Measurements from ENCODE around the gene PTPRD. TPM values are rescaled to one million over a fixed set of nuclear protein-coding genes. Genes with fewer than 3 reads are reported as not detected.

PTPRD gene
- total RNA-seq, 1 experiment from 2014 or later = 32.5 TPM

DNA sequence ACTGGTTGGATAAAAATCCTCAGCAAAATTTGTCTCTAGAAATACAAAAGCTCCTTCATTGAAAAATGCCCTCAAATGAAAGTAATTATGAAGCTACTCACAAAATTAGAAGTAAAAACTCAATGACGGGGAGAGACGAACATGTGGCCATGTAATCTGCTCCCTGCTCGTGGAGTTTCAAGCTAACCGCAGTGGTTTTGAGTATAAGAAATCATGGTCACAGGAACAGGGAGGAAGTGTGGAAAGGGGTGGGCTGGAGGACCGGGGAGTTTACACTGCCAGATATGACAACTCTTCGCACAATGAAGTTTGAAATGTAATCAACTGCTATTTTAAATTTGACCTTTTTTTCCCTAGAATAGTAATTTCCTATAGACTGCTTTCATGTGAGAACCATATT is 2047.8 kb downstream of the PTPRD start:
- TF ChIP-seq, protein P1, sequence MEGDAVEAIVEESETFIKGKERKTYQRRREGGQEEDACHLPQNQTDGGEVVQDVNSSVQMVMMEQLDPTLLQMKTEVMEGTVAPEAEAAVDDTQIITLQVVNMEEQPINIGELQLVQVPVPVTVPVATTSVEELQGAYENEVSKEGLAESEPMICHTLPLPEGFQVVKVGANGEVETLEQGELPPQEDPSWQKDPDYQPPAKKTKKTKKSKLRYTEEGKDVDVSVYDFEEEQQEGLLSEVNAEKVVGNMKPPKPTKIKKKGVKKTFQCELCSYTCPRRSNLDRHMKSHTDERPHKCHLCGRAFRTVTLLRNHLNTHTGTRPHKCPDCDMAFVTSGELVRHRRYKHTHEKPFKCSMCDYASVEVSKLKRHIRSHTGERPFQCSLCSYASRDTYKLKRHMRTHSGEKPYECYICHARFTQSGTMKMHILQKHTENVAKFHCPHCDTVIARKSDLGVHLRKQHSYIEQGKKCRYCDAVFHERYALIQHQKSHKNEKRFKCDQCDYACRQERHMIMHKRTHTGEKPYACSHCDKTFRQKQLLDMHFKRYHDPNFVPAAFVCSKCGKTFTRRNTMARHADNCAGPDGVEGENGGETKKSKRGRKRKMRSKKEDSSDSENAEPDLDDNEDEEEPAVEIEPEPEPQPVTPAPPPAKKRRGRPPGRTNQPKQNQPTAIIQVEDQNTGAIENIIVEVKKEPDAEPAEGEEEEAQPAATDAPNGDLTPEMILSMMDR (conservative IDR thresholded peaks at IDR 0.05) = no peak
- Histone ChIP-seq H3K4ac (ENCODE audit: low read depth, low read length) (no peak overlapping the region), H4K91ac (ENCODE audit: insufficient read length, low read depth, low read length) (no peak overlapping the region), H3K23me2 (ENCODE audit: insufficient read length, low read depth, low read length, poor library complexity, severe bottlenecking) (no peaks in the 10 kb centered on the region), H3K4me2 (ENCODE audit: insufficient read depth, insufficient read length, low read length) (no peak overlapping the region), H2BK15ac (ENCODE audit: low read depth, low read length) (no peak overlapping the region), H3K14ac (ENCODE audit: insufficient read depth, low read length) (no peak overlapping the region), H3K27me3 (ENCODE audit: insufficient read depth, low read length) (no peaks in the 10 kb centered on the region), H3K56ac (ENCODE audit: insufficient read length, low read depth, low read length) (no peak overlapping the region), H2BK20ac (ENCODE audit: low read depth, low read length, poor library complexity, severe bottlenecking) (no peak overlapping the region), H4K20me1 (ENCODE audit: control insufficient read depth, insufficient read depth, insufficient read length) (no peaks in the 10 kb centered on the region), H3K79me2 (ENCODE audit: insufficient read depth, low read length) (no peaks in the 10 kb centered on the region), H3K9ac (ENCODE audit: extremely low read depth, insufficient read length, low read length) (no peak overlapping the region), H3K18ac (ENCODE audit: insufficient read length, low read depth, low read length) (no peak overlapping the region), H2BK120ac (ENCODE audit: low read depth, low read length, poor library complexity, severe bottlenecking) (no peak overlapping the region), H2AFZ (ENCODE audit: low read length) (no peak overlapping the region), H3T11ph (ENCODE audit: low read length) (no peak overlapping the region), H3K4me1 (ENCODE audit: insufficient read depth, low read length) (peaks cover 4% of the 10 kb centered on the region; the same call in 1 of the 2 replicates), H3K23ac (ENCODE audit: insufficient read length, low read depth, low read length) (no peak overlapping the region), H3K27ac (ENCODE audit: insufficient read length, low read depth, low read length) (no peak overlapping the region), H3K79me1 (ENCODE audit: insufficient read depth, low read depth, low read length, poor library complexity, severe bottlenecking) (no peaks in the 10 kb centered on the region), H2AK5ac (ENCODE audit: insufficient read length, low read length) (no peak overlapping the region), H4K5ac (ENCODE audit: insufficient read length, low read depth, low read length) (no peak overlapping the region), H3K9me3 (ENCODE audit: control insufficient read depth, low read depth, low read length) (no peaks in the 10 kb centered on the region), H2BK12ac (ENCODE audit: insufficient read length, low read depth, low read length) (no peak overlapping the region), H4K8ac (replicated peaks; ENCODE audit: insufficient read length, low read depth, low read length) (no peak overlapping the region), H2BK5ac (ENCODE audit: insufficient read length, low read length) (no peak overlapping the region)
- Mint-ChIP-seq H3K27me3 (ENCODE audit: low read depth) (no peaks in the 10 kb centered on the region), H3K27ac (no peak overlapping the region), H3K4me3 (no peak overlapping the region), H3K4me1 (peaks cover 13 to 15% of the 10 kb centered on the region in 2 experiments), H3K36me3 (ENCODE audit: insufficient read depth in 1 of 3, low read depth in 3 of 3) (no peaks in the 10 kb centered on the region), H3K9me3 (no peaks in the 10 kb centered on the region)
- no CpG with 5 or more reads among the region's 6 CpGs for WGBS (ENCODE audit: extremely low coverage, insufficient read length, low lambda C conversion rate)
- DNase-seq = no peak

All from H9 (cell line).